Lung (tissue), 12 donors: Measurements from ENCODE around the gene RABGAP1. TPM values are rescaled to one million over a fixed set of nuclear protein-coding genes. Genes with fewer than 3 reads are reported as not detected.
A peak's percentile ranks its signal among the peaks of the same experiment; 100 is the strongest.

Source experiments
- ATAC-seq: fragments of 200-7000 bp; cut with Tn5 transposase; one replicate; pipeline ENCODE4 v1.9.1; 2020; ENCODE audit warnings: moderate number of reproducible peaks; ENCODE audit not compliant: insufficient read depth, low FRiP score
- DNase-seq, 3 donors: peaks; one replicate each; pipeline ENCODE4 v3.0.0-alpha.2; 2013 to 2017
- H3K27ac ChIP-seq, 2 donors: one replicate each; pipeline ENCODE4 v1.5.1; 2013; ENCODE audit warnings: mild to moderate bottlenecking in 2 of 2, moderate library complexity in 2 of 2, control low read depth in 1 of 2, inconsistent platforms in 1 of 2, low read depth in 1 of 2, low read length in 1 of 2
- H3K27me3 ChIP-seq, 3 donors: one replicate each; pipeline ENCODE4 v1.5.1; 2013; ENCODE audit warnings: low read length in 2 of 3; ENCODE audit not compliant: control insufficient read depth in 3 of 3, insufficient read depth in 3 of 3
- H3K36me3 ChIP-seq, 4 donors: one replicate each; pipeline ENCODE4 v1.5.1; 2013; ENCODE audit warnings: low read length in 4 of 4, mild to moderate bottlenecking in 1 of 4, moderate library complexity in 1 of 4; ENCODE audit not compliant: control insufficient read depth in 4 of 4, insufficient read depth in 4 of 4
- H3K4me1 ChIP-seq, 5 donors: one replicate each; pipeline ENCODE4 v1.5.1; 2013; ENCODE audit warnings: low read length in 5 of 5, mild to moderate bottlenecking in 2 of 5, moderate library complexity in 1 of 5; ENCODE audit not compliant: control insufficient read depth in 5 of 5, insufficient read depth in 5 of 5
- H3K4me3 ChIP-seq: one replicate; pipeline ENCODE4 v1.5.1; 2013; ENCODE audit warnings: mild to moderate bottlenecking, control low read depth, moderate library complexity
- H3K9ac ChIP-seq, 2 donors: one replicate each; pipeline ENCODE4 v1.5.1; 2013; ENCODE audit warnings: low read length in 2 of 2, control low read depth in 1 of 2; ENCODE audit not compliant: insufficient read depth in 1 of 2
- H3K9me3 ChIP-seq, 4 donors: one replicate each; pipeline ENCODE4 v1.5.1; 2013; ENCODE audit warnings: low read length in 3 of 4, mild to moderate bottlenecking in 1 of 4, moderate library complexity in 1 of 4; ENCODE audit not compliant: control insufficient read depth in 4 of 4, insufficient read depth in 3 of 4
- CTCF ChIP-seq: IDR thresholded peaks from 2 replicates; pipeline ENCODE4 v1.5.1; 2012; ENCODE audit warnings: mild to moderate bottlenecking; ENCODE audit errors: control extremely low read depth, extremely low read depth
- whole genome bisulfite sequencing, 2 donors: extraction: QIAGEN DNeasy Blood & Tissue Kit; methylation state at CpG; one replicate each; pipeline ENCODE4 v1.1.7; 2013; 5-methylcytosine and 5-hydroxymethylcytosine counted together
- polyA plus RNA-seq, 2 donors: library from polyadenylated mRNA; stranded (reverse); fragments of 200-250 nt; gene quantifications; one replicate each; pipeline ENCODE4 v1.2.1, GENCODE V29; 2013
- total RNA-seq, 2 donors: library from RNA; depleted of rRNA in 1 of 2; stranded (reverse); fragments of >200 nt in 1 of 2; gene quantifications; one replicate each; pipeline ENCODE4 v1.2.1, GENCODE V29; 2014 to 2021
- donor health status: control.
- donor health status: control.
- donor health status: Bipolar disorder and iron deficiency.
- donor health status: healthy.
- donor health status: DM: yes; HTN: yes; CAD: no.

Gene RABGAP1
- total and polyA plus RNA-seq, 4 donors, result 9.6 to 103 (median 34.9) TPM

GRCh38 chr9:122955961-122956360 is 15.1 kb downstream of the RABGAP1 start:
- H3K9me3 ChIP-seq, result no peaks in the 10 kb centered on the region
- H3K27me3 ChIP-seq, result no peaks in the 10 kb centered on the region
- H3K4me1 ChIP-seq, result peaks cover 3 to 20% (median 6%) of the 10 kb centered on the region in 5 donors
- no peak for TF ChIP-seq CTCF
- H3K9ac ChIP-seq, result no peak overlapping the region
- no peak for ATAC-seq
- H3K27ac ChIP-seq, result no peak overlapping the region
- no peak overlapping the region for H3K4me3 ChIP-seq
- H3K36me3 ChIP-seq, result peaks cover 2 to 12% (median 8%) of the 10 kb centered on the region in 4 donors
- no peak for DNase-seq

GRCh38 chr9:122961139-122961538 is 20.3 kb downstream of the RABGAP1 start:
- no peak overlapping the region for H3K4me3 ChIP-seq
- H3K27me3 ChIP-seq, result no peaks in the 10 kb centered on the region
- 90 to 93% methylated on average over 1 of the region's 1 CpG for WGBS, 2 donors
- DNase-seq, result no peak
- no peaks in the 10 kb centered on the region for H3K9me3 ChIP-seq
- H3K36me3 ChIP-seq, result peaks cover 5 to 12% (median 11%) of the 10 kb centered on the region in 4 donors
- no peak overlapping the region for H3K27ac ChIP-seq
- no peak for ATAC-seq
- H3K9ac ChIP-seq, result no peak overlapping the region
- TF ChIP-seq CTCF, result no peak
- peaks cover 0 to 2% (median 0%) of the 10 kb centered on the region in 5 donors for H3K4me1 ChIP-seq

GRCh38 chr9:122975196-122975595 is 34.4 kb downstream of the RABGAP1 start:
- Histone ChIP-seq H3K36me3 (peaks cover 3 to 21% (median 10%) of the 10 kb centered on the region in 4 donors), H3K4me1 (peaks cover 0 to 6% (median 4%) of the 10 kb centered on the region in 5 donors), H3K4me3 (no peak overlapping the region), H3K9me3 (no peaks in the 10 kb centered on the region), H3K27ac (peak overlapping the region in 1 of 2 donors; percentile 66), H3K9ac (no peak overlapping the region), H3K27me3 (no peaks in the 10 kb centered on the region)
- DNase-seq (no peak), ATAC-seq (no peak)
- 43 to 59% methylated on average over 2 of the region's 2 CpGs for WGBS, 2 donors
- TF ChIP-seq CTCF, result no peak

GRCh38 chr9:122978601-122979000 is 37.8 kb downstream of the RABGAP1 start:
- Histone ChIP-seq H3K27me3 (no peaks in the 10 kb centered on the region), H3K27ac (no peak overlapping the region), H3K36me3 (peaks cover 3 to 14% (median 5%) of the 10 kb centered on the region in 4 donors), H3K9me3 (no peaks in the 10 kb centered on the region), H3K4me1 (peaks cover 0 to 6% (median 5%) of the 10 kb centered on the region in 5 donors), H3K9ac (no peak overlapping the region), H3K4me3 (no peak overlapping the region)
- WGBS, 2 donors, result 72 to 78% methylated on average over 2 of the region's 2 CpGs
- TF ChIP-seq CTCF, result no peak
- ATAC-seq (no peak), DNase-seq (no peak)
